GM18873 (cell line): ENCODE data around the gene N4BP2.
"Not testable (repeated sequence)": the region's sequence is repeated elsewhere in the genome, so short reads cannot be mapped to it uniquely, and the experiment has no call there.

Experiments used
- ATAC-seq: cut with Tn5 transposase; IDR thresholded peaks from one replicate; pipeline ENCODE4 v1.9.1; 2021; ENCODE audit warnings: mild to moderate bottlenecking, moderate library complexity, moderate number of reproducible peaks; ENCODE audit not compliant: unreplicated experiment, low FRiP score

N4BP2 gene

DNA sequence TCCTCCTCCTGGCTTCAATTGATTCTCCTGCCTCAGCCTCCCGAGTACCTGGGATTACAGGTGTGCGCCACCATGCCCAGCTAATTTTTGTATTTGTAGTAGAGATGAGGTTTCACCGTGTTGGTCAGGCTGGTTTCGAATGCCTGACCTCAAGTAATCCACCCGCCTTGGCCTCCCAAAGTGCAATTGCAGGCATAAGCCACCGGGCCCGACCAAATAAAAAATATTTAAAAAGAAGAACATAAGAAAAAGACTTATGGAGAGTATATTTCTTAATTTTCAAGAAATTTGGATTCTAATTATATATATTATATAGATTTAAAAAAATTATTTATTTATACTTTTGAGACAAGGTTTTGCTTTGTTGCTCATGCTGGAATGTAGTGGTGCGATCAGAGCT lies 29.8 kb downstream of the N4BP2 start:
- no peak for ATAC-seq

DNA sequence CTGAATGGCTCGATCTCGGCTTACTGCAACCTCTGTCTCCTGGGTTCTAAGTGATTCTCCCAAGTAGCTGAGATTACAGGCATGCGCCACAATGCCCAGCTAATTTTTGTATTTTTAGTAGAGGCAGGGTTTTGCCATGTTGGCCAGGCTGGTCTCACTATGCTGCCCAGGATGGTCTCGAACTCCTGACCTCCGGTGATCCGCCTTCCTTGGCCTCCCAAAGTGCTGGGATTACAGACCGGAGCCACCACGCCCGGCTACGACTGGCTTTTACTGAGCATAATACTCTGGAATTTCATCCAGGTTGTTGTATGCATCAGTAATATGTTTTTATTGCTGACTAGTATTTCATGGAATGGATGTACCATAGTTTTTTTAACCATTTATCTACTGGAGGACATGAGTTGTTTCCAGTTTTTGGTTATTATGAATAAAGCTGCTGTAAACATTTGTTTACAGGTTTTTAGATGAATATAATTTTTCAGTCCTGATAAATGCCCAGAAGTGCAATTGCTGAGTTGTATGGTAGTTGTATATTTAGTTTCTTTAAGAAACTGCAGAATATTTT lies 31.2 kb downstream of the N4BP2 start:
- no peak for ATAC-seq

DNA sequence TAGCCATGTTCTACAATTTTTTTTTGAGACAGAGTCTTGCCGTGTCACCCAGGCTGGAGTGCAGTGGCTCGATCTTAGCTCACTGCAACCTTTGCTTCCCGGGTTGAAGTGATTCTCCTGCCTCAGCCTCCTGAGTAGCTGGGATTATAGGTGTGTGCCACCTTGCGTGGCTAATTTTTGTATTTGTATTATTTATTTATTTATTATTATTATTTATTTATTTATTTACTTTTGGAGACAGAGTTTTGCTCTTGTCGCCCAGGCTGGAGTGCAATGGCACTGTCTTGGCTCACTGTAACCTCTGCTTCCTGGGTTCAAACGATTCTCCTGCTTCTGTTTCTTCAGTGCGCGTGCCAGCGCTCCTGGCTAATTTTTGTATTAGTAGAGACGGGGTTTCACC lies 36.8 kb downstream of the N4BP2 start:
- not testable (repeated sequence) for ATAC-seq

DNA sequence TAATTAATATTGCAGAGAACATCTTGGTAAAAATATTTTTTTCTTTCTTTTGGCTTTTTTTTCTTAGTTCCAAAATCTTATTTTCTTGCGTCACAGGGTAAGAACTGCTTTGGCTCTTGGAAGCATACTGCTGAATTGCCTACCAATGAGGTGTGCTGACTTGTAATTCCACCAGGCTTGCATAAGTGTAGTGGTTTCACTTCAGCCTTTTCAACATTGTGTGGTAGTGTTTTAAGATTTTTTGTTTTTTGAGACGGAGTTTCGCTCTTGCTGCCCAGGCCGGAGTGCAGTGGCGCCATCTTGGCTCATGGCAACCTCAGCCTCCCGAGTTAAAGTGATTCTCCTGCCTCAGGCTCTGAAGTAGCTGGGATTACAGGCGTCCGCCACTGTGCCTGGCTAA lies 42.4 kb downstream of the N4BP2 start:
- ATAC-seq: no peak

DNA sequence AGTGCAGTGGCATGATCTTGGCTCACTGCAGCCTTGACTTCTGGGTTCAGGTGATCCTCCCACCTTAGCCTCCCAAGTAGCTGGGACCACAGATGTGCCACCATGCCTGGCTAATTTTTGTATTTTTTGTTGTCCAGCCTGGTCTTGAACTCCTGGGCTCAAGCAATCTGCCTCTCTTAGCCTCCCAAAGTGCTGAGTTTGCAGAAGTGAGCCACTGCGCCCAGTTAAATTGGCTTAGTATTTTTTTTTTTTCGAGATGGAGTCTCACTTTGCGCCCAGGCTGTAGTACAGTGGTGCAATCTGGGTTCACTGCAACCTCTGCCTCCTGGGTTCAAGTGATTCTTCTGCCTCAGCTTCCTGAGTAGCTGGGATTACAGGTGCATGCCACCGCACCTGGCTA lies 50.5 kb downstream of the N4BP2 start:
- not testable (repeated sequence) for ATAC-seq

DNA sequence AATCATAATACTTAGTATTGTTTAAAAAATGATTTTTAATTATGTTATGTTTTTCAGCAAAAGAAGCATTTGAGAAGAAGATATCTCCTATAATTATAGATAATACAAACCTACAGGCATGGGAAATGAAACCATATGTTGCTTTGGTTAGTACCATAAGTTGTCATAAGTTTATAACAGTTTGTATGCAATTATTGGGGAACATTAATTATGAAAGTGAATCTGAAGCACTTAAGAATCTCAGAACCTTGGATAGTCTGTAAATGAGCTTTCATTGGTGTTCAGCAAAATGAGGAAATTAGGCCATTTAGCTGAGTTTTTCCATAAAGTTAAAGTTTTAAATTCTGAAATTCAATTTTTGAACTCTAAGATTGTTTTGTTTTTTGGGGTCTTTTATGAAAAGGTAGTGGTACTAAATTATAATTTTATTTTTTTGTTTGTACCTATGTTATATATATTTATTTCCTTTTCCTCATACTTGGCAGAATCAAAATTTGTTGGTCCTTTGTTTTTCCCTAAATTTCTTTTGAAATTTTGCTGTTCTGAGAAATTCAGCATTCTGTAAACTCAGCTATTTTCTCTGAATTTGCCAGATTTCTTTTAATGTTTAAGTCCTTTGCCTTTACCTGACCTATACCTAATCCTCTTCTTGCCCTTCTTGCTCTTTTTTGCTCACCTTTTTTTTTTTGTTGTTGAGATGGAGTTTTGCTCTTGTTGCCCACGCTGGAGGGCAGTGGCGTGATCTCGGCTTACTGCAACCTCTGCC lies 55.6 kb downstream of the N4BP2 start:
- ATAC-seq: no peak

DNA sequence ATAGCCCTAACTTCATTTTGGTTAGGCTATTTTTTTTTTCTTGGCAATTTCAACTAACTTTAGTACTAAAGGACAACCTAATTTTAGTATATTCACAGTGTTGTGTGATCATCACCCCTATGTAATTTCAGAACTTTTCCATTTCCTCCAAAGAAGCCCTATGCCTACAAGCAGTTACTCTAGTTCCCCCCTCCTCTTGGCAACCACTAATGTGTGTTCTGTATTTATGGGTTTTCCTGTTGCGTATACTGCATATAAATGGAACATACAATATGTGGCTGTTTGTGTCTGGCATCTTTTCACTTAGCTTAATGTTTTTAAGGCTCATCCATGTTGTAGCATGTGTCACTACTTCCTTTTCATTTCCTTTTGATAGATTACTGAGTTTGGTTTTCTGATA lies 57.6 kb downstream of the N4BP2 start:
- no peak for ATAC-seq

DNA sequence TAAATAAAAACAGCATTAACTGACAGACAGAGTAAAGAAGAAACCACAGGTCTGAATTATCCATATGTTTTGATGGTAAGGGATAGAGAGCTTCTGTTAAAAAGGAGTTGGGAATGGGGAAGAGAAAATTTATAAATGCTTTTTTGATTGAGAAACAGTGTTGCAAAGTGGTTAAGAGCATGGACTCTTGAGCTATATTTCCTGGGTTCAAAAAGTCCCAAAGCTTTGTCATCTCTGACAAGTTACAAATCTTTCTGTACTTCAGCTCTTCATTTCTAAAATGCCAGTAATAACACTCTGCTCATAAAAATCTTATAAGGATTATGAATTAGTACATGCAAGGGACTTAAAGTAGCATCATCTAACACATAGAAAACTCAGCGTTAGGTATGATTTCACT lies 62.2 kb downstream of the N4BP2 start:
- no peak for ATAC-seq

DNA sequence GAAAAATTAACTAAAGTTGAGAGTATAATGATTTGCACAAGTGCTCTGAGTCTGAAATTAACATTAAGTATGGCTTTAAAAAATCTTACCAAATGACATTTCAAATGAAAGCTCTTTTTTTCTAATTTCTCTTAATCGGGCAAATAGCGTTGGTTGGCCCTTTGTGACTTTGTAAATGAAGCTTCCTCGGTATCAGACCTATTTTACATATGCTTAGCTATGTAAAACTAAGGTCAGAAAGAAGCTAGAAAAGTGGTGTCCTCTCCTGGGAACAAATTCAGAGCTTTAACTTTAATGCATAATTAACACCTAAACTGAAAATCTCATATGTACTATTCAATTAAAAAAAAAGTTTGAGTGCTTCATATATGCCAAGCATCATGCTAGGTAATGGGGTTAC lies 62.7 kb downstream of the N4BP2 start:
- ATAC-seq: no peak

DNA sequence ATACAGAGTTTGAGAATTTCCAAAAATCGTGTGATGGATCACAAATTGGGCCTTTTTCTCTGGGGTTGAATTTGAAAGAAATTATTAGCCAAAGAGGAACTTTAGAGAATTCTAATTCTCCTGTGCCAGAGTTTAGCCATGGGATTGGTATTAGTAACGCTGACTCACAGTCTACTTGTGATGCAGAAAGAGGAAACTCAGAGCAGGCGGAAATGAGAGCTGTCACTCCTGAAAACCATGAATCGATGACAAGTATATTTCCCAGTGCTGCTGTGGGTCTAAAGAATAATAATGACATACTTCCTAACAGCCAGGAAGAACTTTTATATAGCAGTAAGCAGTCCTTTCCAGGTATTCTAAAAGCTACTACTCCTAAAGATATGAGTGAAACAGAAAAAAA lies 64.9 kb downstream of the N4BP2 start:
- no peak for ATAC-seq

DNA sequence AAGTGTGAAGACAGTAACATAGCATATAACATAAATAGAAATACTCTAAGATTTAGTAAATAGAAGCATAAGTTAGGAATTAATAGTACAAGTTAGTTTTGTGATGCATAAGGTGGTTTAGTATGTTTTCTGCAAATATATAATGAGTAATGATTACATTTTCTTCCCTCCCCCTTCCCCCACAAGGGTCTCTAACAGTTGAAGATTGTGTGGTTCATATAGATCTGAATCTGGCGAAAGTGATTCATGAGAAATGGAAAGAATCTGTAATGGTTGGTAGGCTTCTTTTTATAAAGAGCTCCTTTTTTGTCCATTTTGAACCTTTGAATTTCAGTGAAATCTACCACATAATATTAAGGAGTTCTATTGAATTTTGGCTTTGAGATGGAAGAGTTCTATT lies 66.3 kb downstream of the N4BP2 start:
- ATAC-seq: no peak

DNA sequence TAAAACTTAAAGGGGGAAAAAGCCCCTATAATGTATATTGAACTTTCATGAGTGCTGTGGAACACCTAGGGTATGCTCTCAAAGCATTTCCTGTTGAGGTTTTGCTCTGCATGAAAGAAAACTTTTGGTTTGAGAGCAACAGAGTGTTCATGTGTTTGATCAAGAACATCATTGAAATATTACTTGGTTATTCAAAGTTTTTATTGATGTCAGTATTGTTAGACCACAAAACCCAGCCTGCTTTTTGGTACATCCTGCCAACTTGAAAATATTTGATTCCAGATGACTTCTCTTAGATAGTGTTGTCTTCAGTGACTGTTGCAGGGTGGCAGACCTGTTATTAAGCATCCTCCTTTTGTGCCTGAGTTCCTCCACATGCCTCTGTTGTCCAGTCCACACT lies 68.0 kb downstream of the N4BP2 start:
- no peak for ATAC-seq

DNA sequence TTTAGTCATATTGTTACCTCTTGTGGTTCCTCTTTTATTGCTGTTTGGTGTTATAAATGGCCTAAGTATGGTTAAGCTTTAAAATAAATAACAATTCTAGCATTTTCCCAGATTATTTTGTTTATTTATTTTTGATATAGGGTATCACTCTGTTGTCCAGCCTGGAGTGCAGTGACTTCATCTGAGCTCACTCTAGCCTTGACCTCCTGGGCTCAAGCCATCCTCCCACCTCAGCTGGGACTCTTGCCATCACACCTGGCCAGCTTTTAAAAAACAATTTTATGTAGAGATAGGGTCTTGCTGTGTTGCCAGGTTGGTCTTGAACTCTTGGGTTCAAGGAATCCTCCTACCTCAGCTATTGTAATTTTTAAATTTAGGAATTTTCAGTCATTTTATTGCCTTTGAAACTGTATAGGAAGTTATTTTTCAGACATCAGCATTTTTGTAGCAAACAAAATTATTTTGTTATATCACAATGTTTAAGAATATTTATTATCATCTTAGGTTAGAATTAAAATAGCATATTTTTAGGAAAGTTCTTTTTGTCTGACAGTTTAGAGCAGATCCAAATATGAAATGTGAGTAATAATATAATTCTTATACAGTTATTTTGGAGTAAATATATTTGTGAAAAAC lies 73.9 kb downstream of the N4BP2 start:
- no peak for ATAC-seq

DNA sequence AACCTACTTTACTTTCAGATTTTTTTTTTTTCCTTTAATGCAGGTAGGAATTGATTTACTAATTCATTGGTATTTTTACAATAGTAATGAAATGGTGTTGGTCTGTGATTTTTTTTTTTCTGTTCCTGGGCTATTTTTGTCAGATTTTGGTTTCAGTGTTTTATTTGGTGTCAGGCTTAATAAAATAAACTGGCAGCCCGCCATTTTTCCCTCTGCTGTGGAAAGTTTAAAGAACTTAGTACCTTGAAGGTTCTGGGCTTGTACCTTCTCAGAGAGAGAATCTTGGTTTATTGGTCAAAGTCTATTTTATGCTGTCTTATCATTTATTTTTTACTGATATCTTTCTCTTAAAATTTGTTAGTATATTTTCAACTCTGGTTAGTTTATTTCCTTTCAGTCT lies 76.2 kb downstream of the N4BP2 start:
- ATAC-seq: no peak

DNA sequence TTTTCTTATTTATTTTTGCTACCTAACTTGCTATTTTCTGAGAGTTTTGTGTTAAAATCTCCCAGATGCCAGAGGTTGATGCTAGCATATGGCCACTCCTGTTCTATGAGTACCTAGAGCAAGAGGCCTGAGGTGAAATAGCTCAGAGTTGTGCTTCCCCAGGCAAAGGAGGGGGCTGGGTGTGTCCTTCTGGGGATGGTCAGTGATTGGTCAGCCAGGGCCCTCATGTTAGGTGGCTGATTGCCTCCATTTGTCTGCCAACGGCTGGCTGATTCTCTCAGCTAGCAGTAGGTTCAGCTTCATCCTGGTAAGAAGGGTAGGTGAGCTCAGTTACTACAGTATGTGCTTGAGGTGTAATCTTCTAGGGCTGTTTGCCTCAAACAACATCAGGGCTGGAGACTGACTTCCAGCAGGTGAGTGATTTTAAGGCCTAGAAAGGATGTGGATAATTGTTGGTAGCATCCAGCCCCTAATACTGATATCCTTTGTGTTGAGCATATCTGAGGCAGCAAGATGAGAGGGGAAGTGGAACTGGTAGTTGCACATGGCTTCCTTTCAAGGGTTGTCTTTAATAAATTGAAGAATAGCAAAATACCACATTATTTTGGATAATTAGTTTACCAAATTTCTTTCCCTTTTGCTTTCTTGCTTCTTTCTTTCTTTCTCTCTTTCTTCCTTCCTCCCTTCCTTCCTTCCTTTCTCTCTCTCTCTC lies 77.7 kb downstream of the N4BP2 start:
- no peak for ATAC-seq

DNA sequence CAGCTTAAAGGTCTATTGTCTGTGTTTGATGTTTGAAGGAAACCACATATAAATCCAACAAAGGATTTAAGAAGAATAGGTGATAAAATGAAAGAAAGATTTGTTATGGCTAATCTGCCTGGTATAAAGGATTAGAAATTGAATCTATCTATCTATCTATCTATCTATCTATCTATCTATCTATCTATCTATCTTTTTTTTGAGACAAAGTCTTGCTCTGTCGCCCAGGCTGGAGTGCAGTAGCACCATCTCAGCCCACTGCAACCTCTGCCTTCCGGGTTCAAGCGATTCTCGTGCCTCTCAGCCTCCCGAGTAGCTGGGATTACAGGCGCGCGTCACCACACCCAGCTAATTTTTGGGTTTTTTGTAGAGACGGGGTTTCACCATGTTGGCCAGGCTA lies 79.6 kb downstream of the N4BP2 start:
- not testable (repeated sequence) for ATAC-seq

DNA sequence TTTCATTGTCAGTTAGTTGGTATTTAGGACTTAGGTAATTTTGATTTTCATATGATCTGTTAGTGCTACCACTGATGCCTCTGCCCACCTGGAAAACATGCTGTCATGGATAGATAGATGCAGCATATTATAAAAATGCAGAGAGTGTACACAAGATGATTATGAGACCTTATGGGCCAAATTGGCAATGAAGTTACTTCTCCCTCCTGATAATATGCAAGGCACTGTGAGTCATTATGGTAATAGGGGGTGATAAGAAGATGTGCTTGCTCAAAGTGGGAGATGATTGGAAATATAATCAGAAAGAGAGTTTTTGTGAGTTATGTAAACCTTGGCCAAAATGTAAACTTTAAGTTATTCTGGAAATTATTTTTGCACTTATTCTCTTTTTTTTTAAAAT lies 83.5 kb downstream of the N4BP2 start:
- ATAC-seq: no peak

DNA sequence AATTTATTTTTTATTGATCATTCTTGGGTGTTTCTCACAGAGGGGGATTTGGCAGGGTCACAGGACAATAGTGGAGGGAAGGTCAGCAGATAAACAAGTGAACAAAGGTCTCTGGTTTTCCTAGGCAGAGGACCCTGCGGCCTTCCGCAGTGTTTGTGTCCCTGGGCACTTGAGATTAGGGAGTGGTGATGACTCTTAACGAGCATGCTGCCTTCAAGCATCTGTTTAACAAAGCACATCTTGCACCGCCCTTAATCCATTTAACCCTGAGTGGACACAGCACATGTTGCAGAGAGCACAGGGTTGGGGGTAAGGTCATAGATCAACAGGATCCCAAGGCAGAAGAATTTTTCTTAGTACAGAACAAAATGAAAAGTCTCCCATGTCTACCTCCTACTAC lies 83.9 kb downstream of the N4BP2 start:
- ATAC-seq: not testable (repeated sequence)

DNA sequence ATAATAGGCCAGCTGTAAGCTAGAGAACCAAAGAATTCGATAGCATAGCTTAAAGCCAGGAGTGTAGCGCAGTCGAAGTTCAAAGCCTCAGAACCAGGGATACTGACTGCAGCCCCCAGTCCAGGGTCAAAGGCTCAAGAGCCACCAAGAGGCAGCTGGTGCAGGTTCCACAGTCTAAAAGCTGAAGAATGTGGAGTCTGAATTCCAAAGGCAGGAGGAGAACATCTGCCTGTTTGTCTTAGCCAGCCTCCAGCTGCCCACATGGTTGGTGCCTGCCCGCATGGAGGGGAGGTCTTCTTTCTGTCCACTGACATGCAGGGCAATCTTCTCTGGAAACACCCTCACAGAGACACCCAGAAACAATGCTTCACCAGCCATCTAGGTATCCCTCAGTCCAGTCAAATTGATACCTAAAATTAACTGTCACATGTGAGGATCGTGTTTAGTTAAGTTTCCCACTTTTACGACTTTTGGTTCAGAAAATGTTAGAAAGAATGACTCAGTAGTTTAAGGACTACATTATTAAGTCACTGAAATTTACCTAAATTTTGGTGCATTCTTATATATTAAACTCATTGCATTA lies 87.4 kb downstream of the N4BP2 start:
- ATAC-seq: no peak

DNA sequence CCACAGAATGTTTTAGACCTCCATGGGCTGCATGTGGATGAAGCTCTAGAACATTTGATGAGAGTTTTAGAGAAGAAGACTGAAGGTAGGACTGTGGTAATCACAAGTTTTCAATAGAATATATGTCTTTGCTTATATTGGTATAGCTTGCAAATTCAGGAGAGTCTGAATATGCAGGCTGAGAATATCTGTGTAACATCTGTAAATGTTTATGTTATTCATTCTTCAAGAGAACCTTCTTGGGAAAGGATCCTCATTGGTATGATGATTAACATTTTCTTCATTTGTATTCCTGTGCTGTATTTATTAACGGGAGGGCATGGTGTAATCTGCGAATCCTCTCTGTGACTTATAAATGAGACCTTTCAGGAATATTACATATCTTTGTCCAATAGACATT lies 88.1 kb downstream of the N4BP2 start:
- ATAC-seq: no peak

DNA sequence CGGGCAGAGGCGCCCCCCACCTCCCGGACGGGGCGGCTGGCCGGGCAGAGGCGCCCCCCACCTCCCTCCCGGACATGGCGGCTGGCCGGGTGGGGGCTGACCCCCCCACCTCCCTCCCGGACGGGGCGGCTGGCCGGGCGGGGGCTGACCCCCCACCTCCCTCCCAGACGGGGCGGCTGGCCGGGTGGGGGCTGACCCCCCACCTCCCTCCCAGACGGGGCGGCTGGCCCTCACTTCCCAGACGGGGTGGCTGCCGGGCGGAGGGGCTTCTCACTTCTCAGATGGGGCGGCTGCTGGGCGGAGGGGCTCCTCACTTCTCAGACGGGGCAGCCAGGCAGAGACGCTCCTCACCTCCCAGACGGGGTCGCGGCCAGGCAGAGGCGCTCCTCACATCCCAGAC lies 90.8 kb downstream of the N4BP2 start:
- not testable (repeated sequence) for ATAC-seq
